T47D (cell line): ENCODE measurements around the gene FABP3.
A peak's percentile ranks its signal among the peaks of the same experiment; 100 is the strongest.

Experiments used
- DNase-seq, 2 experiments: peaks; one replicate each; pipeline versions ENCODE4 v3.0.0 to v3.0.0-alpha.2; 2011 to 2012; ENCODE audit warnings: low read depth in 1 of 2, low spot score in 1 of 2
- JUND ChIP-seq: IDR thresholded peaks from 2 replicates; pipeline ENCODE4 v1.6.1; 2012; ENCODE audit warnings: low read depth
- in situ Hi-C: cut with HindIII; loops from 2 replicates; pipeline ENCODE4 v1.10.0; 2016; ENCODE audit warnings: low sequenced_read_pairs, low pct_unique_long_range_greater_than_20kb

FABP3 gene

DNA sequence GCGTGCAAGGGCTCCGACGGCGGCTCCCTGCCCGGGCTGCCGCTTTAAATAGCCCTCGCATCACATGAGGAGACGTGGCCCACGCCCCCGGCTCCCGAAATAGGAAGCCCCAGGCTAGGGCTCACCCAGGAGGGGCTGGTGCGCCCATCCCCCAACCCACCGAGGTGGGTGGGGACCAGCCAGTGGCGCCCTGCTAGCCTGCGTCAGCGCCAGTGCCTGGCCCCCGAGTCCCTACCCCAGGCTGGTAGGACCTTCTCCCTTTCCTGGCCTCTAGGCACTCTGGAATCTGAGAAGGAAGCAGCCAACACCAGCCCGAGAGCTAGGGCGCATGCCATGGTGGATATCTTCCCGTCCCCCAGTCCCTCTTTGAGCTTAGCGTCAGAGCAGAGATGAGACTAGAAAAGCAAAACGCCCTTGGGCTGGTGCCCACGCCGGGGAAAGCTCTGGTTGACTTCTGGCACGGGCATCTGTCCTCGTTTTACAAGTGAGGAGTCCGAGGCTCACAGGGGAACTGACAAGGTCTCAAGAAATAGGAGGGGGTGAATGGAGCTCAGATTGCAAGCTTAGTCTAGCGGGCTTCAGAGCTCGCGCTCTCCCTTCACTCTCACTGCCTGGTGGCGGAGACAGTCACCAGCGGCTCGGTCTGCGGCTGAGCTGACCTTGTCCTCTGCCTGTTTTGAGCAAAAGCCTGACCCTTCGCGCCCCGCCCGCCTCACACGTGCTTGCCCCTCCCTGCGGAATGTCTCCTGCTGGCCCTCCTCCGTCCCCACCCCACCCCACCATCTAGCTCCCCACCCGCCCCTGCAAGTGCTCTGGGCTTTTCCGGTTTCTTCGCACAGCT lies at the start of gene FABP3:
FABP3 (minus strand) TSS at position 21 of the 841 bp plus-strand sequence. CDS start 62 bp downstream, outside the sequence.
- in situ Hi-C loops = no loop called here
- no peak for DNase-seq
- no peak for TF ChIP-seq JUND

DNA sequence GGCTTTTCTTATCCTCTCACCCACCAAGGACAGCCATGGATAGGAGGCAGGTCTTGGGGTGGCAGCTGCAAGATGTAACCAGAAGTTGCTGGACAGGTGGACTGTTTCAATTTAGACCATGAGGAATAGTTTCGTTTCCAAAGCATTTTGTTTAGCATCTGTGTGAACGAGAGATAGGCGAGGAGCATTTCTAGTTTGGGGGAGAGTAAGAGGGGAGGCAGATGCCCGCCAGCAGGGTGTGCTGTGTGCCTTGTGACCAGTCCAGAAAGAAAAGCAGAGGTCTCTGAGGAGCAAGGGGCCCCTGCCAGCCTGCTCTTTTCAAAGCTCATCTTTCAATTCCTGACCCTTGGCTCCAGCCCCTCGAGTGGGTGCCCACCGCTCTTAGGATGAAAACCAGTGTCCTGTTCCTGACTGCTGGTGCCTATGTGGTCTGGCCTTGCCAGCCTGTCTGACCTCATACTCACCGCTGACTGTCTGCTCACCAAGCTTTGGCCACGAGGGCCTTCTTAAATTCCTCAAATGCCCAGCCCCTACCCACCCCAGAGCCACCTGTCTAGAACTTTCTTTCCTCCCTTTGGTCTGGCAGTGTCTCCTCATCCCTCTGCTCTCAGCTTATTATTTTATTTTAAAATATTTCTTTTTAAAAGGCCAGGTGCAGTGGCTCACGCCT lies 48.6 kb upstream of the FABP3 start:
- TF ChIP-seq JUND = no peak
- in situ Hi-C loops = no loop called here
- peak in 1 of 2 experiments; percentile 39 for DNase-seq

DNA sequence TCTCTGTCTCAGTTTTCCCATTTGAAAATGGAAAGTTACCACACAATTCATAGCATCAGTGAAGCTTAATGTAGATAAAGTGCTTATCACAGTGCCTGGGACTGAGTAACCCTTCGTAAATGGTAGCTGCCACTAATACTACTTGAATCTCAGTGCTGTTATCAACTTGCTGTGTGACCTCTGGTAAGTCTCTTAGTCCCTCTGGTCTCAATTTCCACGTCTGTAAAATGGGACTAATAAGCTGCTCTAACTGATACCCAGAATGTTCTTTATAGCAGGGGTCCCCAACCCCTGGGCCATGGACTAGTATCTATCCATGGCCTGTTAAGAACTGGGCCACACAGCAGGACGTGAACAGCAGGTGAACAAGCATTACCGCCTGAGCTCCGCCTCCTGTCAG lies 47.8 kb upstream of the FABP3 start:
- in situ Hi-C loops = no loop called here
- no peak for DNase-seq
- no peak for TF ChIP-seq JUND

DNA sequence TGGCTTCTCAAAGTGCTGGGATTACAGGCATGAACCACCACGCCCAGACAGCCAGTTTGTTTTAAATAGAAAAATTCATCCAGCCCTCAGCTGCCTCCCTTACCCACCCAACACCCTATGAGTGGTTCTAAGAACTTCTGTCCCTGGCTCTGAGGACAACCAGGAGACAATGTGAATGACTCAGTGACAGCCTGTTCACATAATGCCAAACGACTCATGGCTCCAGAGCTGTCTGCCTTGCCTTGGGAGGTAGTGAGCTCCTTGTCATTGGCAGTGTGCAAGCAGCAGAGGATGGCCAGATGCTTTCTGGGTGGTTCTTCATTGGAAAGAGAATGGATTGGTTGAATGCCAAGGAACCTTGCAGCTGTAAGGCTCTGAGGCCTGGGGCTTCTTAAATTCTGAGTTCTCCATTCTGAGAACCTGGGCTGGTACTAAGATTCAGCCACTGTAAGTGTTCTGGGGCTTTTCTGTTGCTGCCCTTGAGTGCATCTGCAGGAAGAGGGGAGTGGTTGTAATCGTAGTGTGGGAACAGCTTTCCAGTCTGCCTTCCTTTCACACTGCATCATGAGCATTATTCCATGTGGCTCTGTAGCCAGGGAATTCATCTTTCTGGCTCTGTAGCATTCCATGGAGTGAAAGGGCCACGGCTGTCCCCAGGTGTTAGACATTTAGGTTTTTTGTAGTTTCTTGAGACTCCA lies 45.9 kb upstream of the FABP3 start:
- in situ Hi-C loops = no loop called here
- TF ChIP-seq JUND = no peak
- no peak for DNase-seq

DNA sequence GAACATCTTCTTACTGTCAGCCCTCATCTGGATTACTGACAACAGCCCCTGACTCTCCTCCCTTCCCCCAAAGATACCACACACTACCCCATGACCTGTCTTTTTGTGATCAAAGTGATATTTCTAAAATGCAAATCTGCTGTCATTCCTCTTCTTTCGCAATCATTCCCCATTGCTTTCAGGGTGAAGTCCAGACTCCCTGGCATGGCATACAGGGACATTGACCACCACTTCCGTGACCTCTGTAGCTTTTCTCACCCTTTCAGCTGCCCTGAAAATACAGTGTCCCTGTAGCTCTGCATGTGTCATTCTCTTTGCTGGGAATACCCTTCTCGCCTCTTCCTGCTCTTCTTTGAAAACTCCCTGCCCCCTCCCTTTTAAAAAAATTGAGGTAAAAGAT lies 44.3 kb upstream of the FABP3 start:
- DNase-seq = no peak
- in situ Hi-C loops = no loop called here
- TF ChIP-seq JUND = no peak

DNA sequence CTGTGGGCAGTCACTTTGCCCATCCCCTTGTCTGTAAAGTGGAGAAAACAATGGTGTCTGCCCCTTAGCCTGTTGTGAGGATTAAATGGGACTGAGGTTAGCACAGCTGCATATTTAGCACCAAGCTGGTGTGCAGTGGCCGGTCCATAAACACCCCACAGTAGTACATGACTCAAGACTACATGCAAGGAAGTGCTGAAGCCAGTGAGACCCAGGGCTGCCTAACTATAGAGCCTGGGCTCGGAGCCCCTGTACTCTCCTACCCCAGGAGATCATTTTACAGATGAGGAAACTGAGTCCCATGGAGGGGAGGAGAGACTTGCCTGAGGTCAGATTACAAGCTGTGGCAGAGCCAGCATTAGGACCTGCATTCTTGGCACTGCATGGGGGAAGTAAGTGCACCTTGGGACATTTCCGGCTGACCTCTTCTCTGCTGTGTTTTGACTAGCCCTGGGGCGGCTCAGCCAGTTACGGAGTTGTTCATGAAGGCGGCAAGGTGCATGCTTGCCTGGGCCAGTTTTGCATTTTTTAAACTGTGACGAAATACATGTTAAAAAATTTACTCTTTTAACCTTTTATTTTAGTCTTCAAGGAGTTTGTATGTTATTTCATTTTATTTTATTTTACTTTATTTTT lies 43.3 kb upstream of the FABP3 start:
- peak in 1 of 2 experiments; percentile 82 for DNase-seq
- in situ Hi-C loops = no loop called here
- TF ChIP-seq JUND = no peak

DNA sequence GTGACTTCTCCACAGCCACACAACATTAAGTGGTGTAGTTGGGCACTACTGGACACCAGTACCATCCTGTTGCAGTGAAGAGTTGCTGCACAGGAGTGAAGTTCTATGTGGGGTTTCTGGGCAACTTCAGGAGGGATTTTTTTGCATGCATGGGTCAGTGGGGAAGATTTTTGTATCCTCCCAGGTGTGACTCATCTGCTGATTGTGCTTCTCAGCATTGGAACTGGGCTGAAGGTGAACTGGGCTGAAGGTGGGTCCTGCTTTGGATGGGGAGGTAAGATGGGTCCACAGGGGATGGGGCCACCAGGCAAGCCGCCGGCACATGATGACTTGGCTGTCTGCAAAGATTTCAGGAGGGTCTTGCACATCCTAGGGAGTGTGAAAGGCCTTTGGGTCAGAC lies 42.8 kb upstream of the FABP3 start:
- no peak for TF ChIP-seq JUND
- in situ Hi-C loops = no loop called here
- no peak for DNase-seq

DNA sequence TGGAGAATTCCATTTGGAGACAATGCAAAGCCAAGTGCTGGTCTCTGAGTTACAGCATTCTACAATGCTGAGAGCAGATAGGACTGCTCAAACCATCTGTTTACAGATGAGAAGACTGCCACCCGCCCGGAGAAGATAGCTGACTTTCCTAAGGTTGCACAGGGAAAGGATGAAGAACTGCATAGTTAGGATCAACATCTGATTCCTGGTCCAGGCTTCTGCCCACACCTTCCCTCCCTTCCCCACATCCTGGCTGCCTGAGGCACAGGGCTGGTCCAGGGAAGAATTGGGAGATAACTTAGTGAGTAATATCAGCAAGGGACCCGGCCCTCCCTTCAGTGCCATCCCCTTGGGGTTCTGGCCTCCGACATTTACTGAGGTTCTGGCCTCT lies 42.1 kb upstream of the FABP3 start:
- in situ Hi-C loops = no loop called here
- no peak for DNase-seq
- TF ChIP-seq JUND = no peak

DNA sequence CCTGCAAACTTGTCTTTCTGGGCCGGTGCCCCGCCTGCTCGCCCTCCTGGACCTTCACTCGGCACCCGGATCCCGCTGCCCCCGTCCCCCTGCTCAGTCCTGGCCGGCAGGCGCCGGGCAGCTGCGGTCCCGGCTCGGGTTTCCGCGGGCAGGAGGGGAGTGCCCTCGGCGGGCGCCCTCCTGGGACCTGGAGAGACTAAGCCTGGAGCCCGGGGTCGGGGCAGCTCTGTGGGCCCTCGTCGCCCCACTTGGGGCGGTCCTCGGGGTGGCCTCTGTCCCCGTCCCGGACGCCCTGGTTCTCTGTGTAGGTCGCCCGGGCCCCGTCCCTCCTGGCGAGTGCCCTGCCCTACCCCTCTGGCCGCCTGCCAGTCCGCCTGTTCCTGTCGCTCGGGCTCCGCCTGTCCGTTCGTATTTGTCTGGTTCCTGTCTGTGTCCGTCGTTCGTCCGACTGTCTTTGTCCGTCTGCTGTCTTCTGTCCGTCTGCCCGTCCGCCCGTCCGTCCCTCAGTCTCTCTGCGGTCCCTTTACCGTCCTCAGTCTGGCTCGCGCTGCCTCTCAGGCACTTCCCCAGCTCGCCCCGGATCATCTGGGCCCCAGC lies 40.6 kb upstream of the FABP3 start:
- in situ Hi-C loops = no loop called here
- no peak for TF ChIP-seq JUND
- peak in 1 of 2 experiments; percentile 72 for DNase-seq

DNA sequence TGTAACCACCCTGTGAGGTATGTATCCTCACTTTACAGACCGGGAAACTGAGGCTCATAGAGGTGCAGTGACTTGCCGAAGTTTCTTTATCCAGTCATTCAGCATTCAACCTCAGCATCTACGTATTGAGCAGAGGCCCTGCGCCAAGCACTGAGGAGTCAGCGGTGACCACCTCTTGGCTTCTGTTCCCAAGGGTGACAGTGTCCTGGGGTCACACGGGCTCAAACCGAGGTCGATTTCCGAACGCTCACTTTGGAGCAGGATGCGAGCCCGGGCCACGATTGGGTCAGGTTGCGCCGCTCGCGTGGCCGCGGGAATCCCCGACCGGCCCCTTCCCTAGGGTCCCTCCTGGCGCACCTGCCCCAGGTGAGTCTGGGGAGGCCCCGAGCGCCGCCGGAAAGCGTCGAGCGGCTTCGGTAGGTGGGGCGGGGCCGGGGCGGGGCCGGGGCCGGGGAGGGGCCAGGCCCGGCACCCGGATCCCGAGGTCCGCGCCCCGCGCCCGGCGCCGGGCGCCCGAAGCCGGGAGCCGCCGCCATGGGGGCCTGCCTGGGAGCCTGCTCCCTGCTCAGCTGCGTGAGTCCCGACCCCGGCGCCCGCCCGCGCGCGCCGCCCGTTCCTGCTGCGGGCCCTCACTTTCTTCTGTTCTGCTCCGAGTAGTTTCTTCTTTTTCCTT lies 40.0 kb upstream of the FABP3 start, which contains the start of gene SERINC2:
SERINC2 (plus strand) TSS at position 482 of the 673 bp plus-strand sequence; CDS start at position 535, 53 bp downstream.
- no peak for TF ChIP-seq JUND
- in situ Hi-C loops = no loop called here
- DNase-seq = peak; percentile 66 to 70

DNA sequence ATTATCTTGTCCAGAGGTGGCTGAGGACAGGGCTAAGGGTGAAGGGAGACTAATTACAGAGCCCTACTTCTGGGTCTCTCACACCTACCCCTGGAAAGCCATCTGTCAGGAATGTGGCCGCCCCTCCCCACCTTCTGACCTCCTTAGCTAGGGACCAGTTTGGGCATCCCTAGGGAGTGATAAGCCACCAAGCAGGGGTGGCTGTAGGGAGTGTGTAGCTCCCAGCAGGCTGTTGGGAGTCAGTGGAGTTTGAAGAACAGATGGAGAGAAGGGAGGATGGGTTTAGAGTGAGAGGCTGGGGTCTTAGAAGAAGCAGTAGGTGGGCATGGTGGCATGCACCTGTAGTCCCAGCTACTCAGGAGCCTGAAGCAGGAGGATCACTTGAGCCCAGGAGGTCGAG lies 39.3 kb upstream of the FABP3 start:
- in situ Hi-C loops = no loop called here
- no peak for DNase-seq
- no peak for TF ChIP-seq JUND

DNA sequence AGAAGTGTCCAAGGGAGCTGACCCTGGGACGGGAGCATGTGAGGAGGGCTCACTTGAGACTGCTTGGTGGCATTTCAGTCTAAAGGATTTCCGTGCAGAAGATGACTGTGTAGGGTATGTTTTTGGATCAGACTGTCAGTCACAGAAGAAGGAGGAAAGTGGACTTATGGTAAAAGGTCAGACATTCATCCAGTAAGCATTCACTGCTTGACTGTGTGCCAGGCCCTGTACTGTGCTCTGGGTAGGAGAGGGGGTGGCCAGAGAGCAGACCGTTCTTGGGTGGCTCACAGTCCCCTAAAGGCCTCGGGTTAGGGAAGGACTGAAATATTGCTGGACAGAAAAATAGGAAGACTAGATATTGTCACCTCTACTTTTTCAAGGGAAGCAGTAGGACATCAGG lies 38.0 kb upstream of the FABP3 start:
- in situ Hi-C loops = no loop called here
- DNase-seq = no peak
- no peak for TF ChIP-seq JUND
